ENCODE results near the gene TMEM191B.
"Not testable (repeated sequence)": the region's sequence is repeated elsewhere in the genome, so short reads cannot be mapped to it uniquely, and the experiment has no call there.

TMEM191B gene

GRCh38 chr22:18558939-18559338 lies 31.3 kb downstream of the TMEM191B start:
- H2BK120ac ChIP-seq (ENCODE audit: low read depth, low read length); H3K9ac ChIP-seq (ENCODE audit: low read length); H3K4ac ChIP-seq (ENCODE audit: low read depth in 1 of 2, low read length in 2 of 2); H2AFZ ChIP-seq (ENCODE audit: low read depth, low read length); H3K27me3 ChIP-seq (ENCODE audit: control insufficient read depth in 1 of 2, insufficient read depth in 1 of 2, low read length in 2 of 2); H2BK12ac ChIP-seq (ENCODE audit: low read length in 2 of 2); H3K9me3 ChIP-seq (ENCODE audit: control insufficient read depth, low read length); H3K18ac ChIP-seq (ENCODE audit: low read depth in 1 of 2, low read length in 2 of 2); H3K27ac ChIP-seq (ENCODE audit: low read length, poor library complexity, severe bottlenecking); H3K4me1 ChIP-seq (ENCODE audit: control insufficient read depth, insufficient read depth, low read depth, low read length); H3K4me3 ChIP-seq (ENCODE audit: insufficient read depth in 1 of 2, low read depth in 1 of 2, low read length in 2 of 2); H4K91ac ChIP-seq (ENCODE audit: low read length); H3K79me1 ChIP-seq (replicated peaks; ENCODE audit: low read length, poor library complexity, severe bottlenecking); H3K23ac ChIP-seq (ENCODE audit: low read length in 2 of 2); H2BK5ac ChIP-seq (ENCODE audit: low read depth, low read length, poor library complexity, severe bottlenecking); DNase-seq; H2BK15ac ChIP-seq (ENCODE audit: low read depth, poor library complexity, severe bottlenecking); H3K36me3 ChIP-seq (ENCODE audit: control insufficient read depth in 1 of 2, insufficient read depth in 2 of 2, low read depth in 1 of 2, low read length in 2 of 2); H2AK5ac ChIP-seq (ENCODE audit: low read length, severe bottlenecking); H3K4me2 ChIP-seq (ENCODE audit: low read length, poor library complexity, severe bottlenecking); H3K14ac ChIP-seq (ENCODE audit: low read length in 2 of 2); H4K8ac ChIP-seq (ENCODE audit: low read length): not testable (repeated sequence)
- no CpG with 5 or more reads among the region's 6 CpGs for WGBS

- not testable (repeated sequence) for H3K27me3 ChIP-seq (ENCODE audit: control insufficient read depth in 1 of 2, insufficient read depth in 1 of 2, low read length in 2 of 2); H3K9me3 ChIP-seq (ENCODE audit: control insufficient read depth, low read length); H3K9ac ChIP-seq (ENCODE audit: low read length); H3K14ac ChIP-seq (ENCODE audit: low read length in 2 of 2); H3K36me3 ChIP-seq (ENCODE audit: control insufficient read depth in 1 of 2, insufficient read depth in 2 of 2, low read depth in 1 of 2, low read length in 2 of 2); H2AK5ac ChIP-seq (ENCODE audit: low read length, severe bottlenecking); H2BK120ac ChIP-seq (ENCODE audit: low read depth, low read length); H3K4me2 ChIP-seq (ENCODE audit: low read length, poor library complexity, severe bottlenecking); H4K91ac ChIP-seq (ENCODE audit: low read length); H2BK15ac ChIP-seq (ENCODE audit: low read depth, poor library complexity, severe bottlenecking); H3K79me1 ChIP-seq (replicated peaks; ENCODE audit: low read length, poor library complexity, severe bottlenecking); H3K4ac ChIP-seq (ENCODE audit: low read depth in 1 of 2, low read length in 2 of 2); H3K18ac ChIP-seq (ENCODE audit: low read depth in 1 of 2, low read length in 2 of 2); H3K23ac ChIP-seq (ENCODE audit: low read length in 2 of 2); H3K4me1 ChIP-seq (ENCODE audit: control insufficient read depth, insufficient read depth, low read depth, low read length); H4K8ac ChIP-seq (ENCODE audit: low read length); DNase-seq; H2BK5ac ChIP-seq (ENCODE audit: low read depth, low read length, poor library complexity, severe bottlenecking); H2BK12ac ChIP-seq (ENCODE audit: low read length in 2 of 2); H2AFZ ChIP-seq (ENCODE audit: low read depth, low read length); H3K27ac ChIP-seq (ENCODE audit: low read length, poor library complexity, severe bottlenecking); H3K4me3 ChIP-seq (ENCODE audit: insufficient read depth in 1 of 2, low read depth in 1 of 2, low read length in 2 of 2)
- WGBS: no CpG with 5 or more reads among the region's 16 CpGs
Observed at GRCh38 chr22:18560099-18560974, 32.7 kb downstream of the TMEM191B start.

GRCh38 chr22:18570509-18571246 lies 43.1 kb downstream of the TMEM191B start:
- not testable (repeated sequence) for H3K4ac ChIP-seq (ENCODE audit: low read depth in 1 of 2, low read length in 2 of 2)

GRCh38 chr22:18573483-18574164 lies 46.0 kb downstream of the TMEM191B start:
- DNase-seq; H3K18ac ChIP-seq (ENCODE audit: low read depth in 1 of 2, low read length in 2 of 2); H3K4me1 ChIP-seq (ENCODE audit: control insufficient read depth, insufficient read depth, low read depth, low read length); H3K14ac ChIP-seq (ENCODE audit: low read length in 2 of 2); H4K8ac ChIP-seq (ENCODE audit: low read length); H3K23ac ChIP-seq (ENCODE audit: low read length in 2 of 2); H3K9ac ChIP-seq (ENCODE audit: low read length); H2BK5ac ChIP-seq (ENCODE audit: low read depth, low read length, poor library complexity, severe bottlenecking); H3K4me3 ChIP-seq (ENCODE audit: insufficient read depth in 1 of 2, low read depth in 1 of 2, low read length in 2 of 2); H2BK120ac ChIP-seq (ENCODE audit: low read depth, low read length); H2BK12ac ChIP-seq (ENCODE audit: low read length in 2 of 2); H2AK5ac ChIP-seq (ENCODE audit: low read length, severe bottlenecking); H3K79me1 ChIP-seq (replicated peaks; ENCODE audit: low read length, poor library complexity, severe bottlenecking); H2AFZ ChIP-seq (ENCODE audit: low read depth, low read length); H3K27me3 ChIP-seq (ENCODE audit: control insufficient read depth in 1 of 2, insufficient read depth in 1 of 2, low read length in 2 of 2); H4K91ac ChIP-seq (ENCODE audit: low read length); H2BK15ac ChIP-seq (ENCODE audit: low read depth, poor library complexity, severe bottlenecking); H3K36me3 ChIP-seq (ENCODE audit: control insufficient read depth in 1 of 2, insufficient read depth in 2 of 2, low read depth in 1 of 2, low read length in 2 of 2); H3K4ac ChIP-seq (ENCODE audit: low read depth in 1 of 2, low read length in 2 of 2); H3K9me3 ChIP-seq (ENCODE audit: control insufficient read depth, low read length); H3K4me2 ChIP-seq (ENCODE audit: low read length, poor library complexity, severe bottlenecking); H3K27ac ChIP-seq (ENCODE audit: low read length, poor library complexity, severe bottlenecking): not testable (repeated sequence)
- no CpG with 5 or more reads among the region's 10 CpGs for WGBS

More at GRCh38 chr22:18570509-18571246, 43.1 kb downstream of the TMEM191B start:
- not testable (repeated sequence) for H3K79me1 ChIP-seq (replicated peaks; ENCODE audit: low read length, poor library complexity, severe bottlenecking); H2BK12ac ChIP-seq (ENCODE audit: low read length in 2 of 2); H4K91ac ChIP-seq (ENCODE audit: low read length); H3K14ac ChIP-seq (ENCODE audit: low read length in 2 of 2); H3K23ac ChIP-seq (ENCODE audit: low read length in 2 of 2); H3K18ac ChIP-seq (ENCODE audit: low read depth in 1 of 2, low read length in 2 of 2); H2AFZ ChIP-seq (ENCODE audit: low read depth, low read length); H2BK5ac ChIP-seq (ENCODE audit: low read depth, low read length, poor library complexity, severe bottlenecking); H3K27ac ChIP-seq (ENCODE audit: low read length, poor library complexity, severe bottlenecking); H3K4me3 ChIP-seq (ENCODE audit: insufficient read depth in 1 of 2, low read depth in 1 of 2, low read length in 2 of 2); H2BK15ac ChIP-seq (ENCODE audit: low read depth, poor library complexity, severe bottlenecking); H3K36me3 ChIP-seq (ENCODE audit: control insufficient read depth in 1 of 2, insufficient read depth in 2 of 2, low read depth in 1 of 2, low read length in 2 of 2); H3K4me1 ChIP-seq (ENCODE audit: control insufficient read depth, insufficient read depth, low read depth, low read length); H3K4me2 ChIP-seq (ENCODE audit: low read length, poor library complexity, severe bottlenecking); H2BK120ac ChIP-seq (ENCODE audit: low read depth, low read length); H3K9ac ChIP-seq (ENCODE audit: low read length); H3K27me3 ChIP-seq (ENCODE audit: control insufficient read depth in 1 of 2, insufficient read depth in 1 of 2, low read length in 2 of 2); H3K9me3 ChIP-seq (ENCODE audit: control insufficient read depth, low read length); H2AK5ac ChIP-seq (ENCODE audit: low read length, severe bottlenecking); DNase-seq; H4K8ac ChIP-seq (ENCODE audit: low read length)
- WGBS: no CpG with 5 or more reads among the region's 16 CpGs

Measured in mesenchymal stem cell (in vitro differentiated cells and primary cell).